Esophagus squamous epithelium (tissue), 5 donors: ENCODE results near the gene GDPD5. TPM values are rescaled to one million over a fixed set of nuclear protein-coding genes. Genes with fewer than 3 reads are reported as not detected.

Source experiments
- DNase-seq: peaks from one replicate; lab custom pipeline; 2025; lab: John Stamatoyannopoulos, UW
- H3K27ac ChIP-seq, 4 donors: fragments of 200-600 bp; sonication (generic); one replicate each; pipeline ENCODE4 v1.5.1; 2016 to 2019; ENCODE audit warnings: mild to moderate bottlenecking in 1 of 4
- H3K27me3 ChIP-seq, 4 donors: fragments of 200-600 bp; sonication (generic); 1 replicate in 3 of 4; 2 replicates in 1 of 4; pipeline versions ENCODE4 v1.5.1 to v1.6.0; 2017 to 2021; ENCODE audit warnings: antibody characterized with exemption in 1 of 4
- H3K36me3 ChIP-seq, 3 donors: fragments of 200-600 bp; sonication (generic); one replicate each; pipeline ENCODE4 v1.5.1; 2016 to 2019
- H3K4me1 ChIP-seq, 3 donors: fragments of 200-600 bp; sonication (generic); one replicate each; pipeline ENCODE4 v1.5.1; 2017 to 2019
- H3K4me3 ChIP-seq, 4 donors: fragments of 200-600 bp; sonication (generic); 1 replicate in 3 of 4; 2 replicates in 1 of 4; pipeline ENCODE4 v1.5.1; 2016 to 2019; ENCODE audit warnings: mild to moderate bottlenecking in 2 of 4, moderate library complexity in 1 of 4
- H3K9me3 ChIP-seq, 3 donors: fragments of 200-600 bp; sonication (generic); one replicate each; pipeline ENCODE4 v1.5.1; 2016 to 2019
- POLR2A ChIP-seq, 4 donors: fragments of 450-650 bp; IDR thresholded peaks; one replicate each; pipeline ENCODE4 v1.6.1; 2017; ENCODE audit warnings: antibody characterized with exemption in 4 of 4, mild to moderate bottlenecking in 4 of 4, moderate library complexity in 3 of 4
- WGBS, 2 donors: methylation state at CpG; one replicate each; pipeline ENCODE4 v1.1.5; 2018; 5-methylcytosine and 5-hydroxymethylcytosine counted together
- intact Hi-C: fragments of 100-400 bp; cut with DNase I; formaldehyde crosslinking; loops from one replicate; pipeline ENCODE4 v1.15.0; 2022
- total RNA-seq, 4 donors: library from RNA; depleted of rRNA; stranded (reverse); fragments of >200 nt; gene quantifications; one replicate each; pipeline ENCODE4 v1.1.0, GENCODE V29; 2016
- TF ChIP-seq, protein P1 (sequence below), 6 experiments: fragments of 450-650 bp in 4 of 6; fragments of 200-600 bp in 2 of 6; sonication (generic) in 2 of 6; IDR thresholded peaks; one replicate each; pipeline ENCODE4 v1.5.1; 2016 to 2019; ENCODE audit warnings: antibody characterized with exemption in 6 of 6, mild to moderate bottlenecking in 4 of 6, moderate library complexity in 4 of 6
- donor health status: DM: yes; HTN: yes; CAD: no.

Gene GDPD5
- total RNA-seq, 4 donors from 2014 or later = 0.57 to 2.3 (median 1.6) TPM

DNA sequence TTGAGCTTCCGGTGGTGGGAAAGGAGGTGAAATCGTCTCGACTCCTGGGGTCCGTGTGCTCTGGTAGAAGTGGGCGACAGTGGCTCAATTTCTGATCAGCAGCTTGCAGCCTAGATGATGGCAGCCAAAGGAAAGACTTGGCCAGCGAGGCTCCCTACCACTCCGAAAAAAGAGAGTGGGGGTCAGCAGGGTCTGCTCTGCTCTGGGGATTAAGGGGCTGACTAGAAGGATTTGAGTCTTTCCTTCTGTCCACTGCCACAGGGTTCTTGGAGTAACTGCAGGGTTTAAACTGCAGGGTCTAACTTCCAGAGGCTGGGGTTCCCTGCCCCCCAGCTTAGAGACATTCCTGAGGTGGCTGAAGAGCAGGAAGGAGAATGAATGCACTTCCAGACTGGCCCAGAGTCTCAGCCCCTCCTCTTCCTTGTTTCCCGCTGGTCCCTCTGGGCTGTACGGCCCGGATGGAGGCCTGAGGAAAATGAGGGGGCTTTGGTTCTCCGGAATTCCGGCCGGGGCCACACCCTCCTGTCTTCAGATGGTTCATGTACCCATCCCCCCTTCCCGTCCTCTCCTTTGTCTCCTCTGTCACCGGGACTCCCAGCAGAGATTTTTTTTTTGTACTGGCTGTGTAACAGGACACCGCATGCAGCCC, 37.2 kb upstream of the GDPD5 start:
- H3K27me3 ChIP-seq = peaks cover 0 to 6% (median 0%) of the 10 kb centered on the region in 4 donors
- TF ChIP-seq, protein P1, sequence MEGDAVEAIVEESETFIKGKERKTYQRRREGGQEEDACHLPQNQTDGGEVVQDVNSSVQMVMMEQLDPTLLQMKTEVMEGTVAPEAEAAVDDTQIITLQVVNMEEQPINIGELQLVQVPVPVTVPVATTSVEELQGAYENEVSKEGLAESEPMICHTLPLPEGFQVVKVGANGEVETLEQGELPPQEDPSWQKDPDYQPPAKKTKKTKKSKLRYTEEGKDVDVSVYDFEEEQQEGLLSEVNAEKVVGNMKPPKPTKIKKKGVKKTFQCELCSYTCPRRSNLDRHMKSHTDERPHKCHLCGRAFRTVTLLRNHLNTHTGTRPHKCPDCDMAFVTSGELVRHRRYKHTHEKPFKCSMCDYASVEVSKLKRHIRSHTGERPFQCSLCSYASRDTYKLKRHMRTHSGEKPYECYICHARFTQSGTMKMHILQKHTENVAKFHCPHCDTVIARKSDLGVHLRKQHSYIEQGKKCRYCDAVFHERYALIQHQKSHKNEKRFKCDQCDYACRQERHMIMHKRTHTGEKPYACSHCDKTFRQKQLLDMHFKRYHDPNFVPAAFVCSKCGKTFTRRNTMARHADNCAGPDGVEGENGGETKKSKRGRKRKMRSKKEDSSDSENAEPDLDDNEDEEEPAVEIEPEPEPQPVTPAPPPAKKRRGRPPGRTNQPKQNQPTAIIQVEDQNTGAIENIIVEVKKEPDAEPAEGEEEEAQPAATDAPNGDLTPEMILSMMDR (IDR thresholded peaks at IDR 0.05) = peak in 1 of 6 experiments; percentile 4
- no peak for TF ChIP-seq POLR2A (IDR thresholded peaks at IDR 0.05)
- H3K4me1 ChIP-seq = peaks cover 52 to 98% (median 67%) of the 10 kb centered on the region in 3 donors
- intact Hi-C loops = no loop called here
- peak overlapping the region; percentile 95 to 99 (median 96) for H3K27ac ChIP-seq
- H3K9me3 ChIP-seq = no peaks in the 10 kb centered on the region
- no peak for DNase-seq
- peak overlapping the region; percentile 61 to 82 (median 72) for H3K4me3 ChIP-seq
- H3K36me3 ChIP-seq = peaks cover 11 to 20% (median 15%) of the 10 kb centered on the region in 3 donors
- WGBS, 2 donors = 7 to 15% methylated on average over 11 to 13 of the region's 16 CpGs

DNA sequence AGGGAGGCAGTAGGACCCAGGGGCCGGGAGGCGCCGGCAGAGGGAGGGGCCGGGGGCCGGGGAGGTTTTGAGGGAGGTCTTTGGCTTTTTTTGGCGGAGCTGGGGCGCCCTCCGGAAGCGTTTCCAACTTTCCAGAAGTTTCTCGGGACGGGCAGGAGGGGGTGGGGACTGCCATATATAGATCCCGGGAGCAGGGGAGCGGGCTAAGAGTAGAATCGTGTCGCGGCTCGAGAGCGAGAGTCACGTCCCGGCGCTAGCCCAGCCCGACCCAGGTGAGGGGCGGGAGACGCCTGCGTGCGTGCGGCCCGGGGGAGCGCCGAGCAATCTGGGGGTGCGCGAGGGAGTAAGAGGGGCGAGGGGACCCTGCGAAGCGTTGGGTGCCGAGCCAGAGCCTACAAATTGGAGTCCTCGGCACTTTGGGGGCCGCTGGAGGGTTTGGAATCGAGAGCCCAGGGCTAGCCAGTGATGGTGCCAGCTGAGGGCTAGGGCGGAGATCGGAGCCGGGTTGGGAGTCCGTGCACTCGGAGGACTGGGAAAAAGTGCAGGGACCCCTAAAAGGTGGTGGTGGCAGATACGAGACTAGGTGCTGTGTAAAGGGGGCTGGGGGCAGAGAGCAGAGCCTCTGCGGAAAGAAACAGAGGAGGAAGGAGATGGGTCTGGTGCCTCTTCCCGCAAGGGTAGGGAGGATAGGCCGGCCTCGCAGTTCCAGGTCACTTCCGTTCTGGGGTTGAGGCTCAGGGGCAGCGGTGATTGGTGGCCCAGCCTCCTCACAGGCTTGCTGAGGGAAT, 36.5 kb upstream of the GDPD5 start, which contains the start of gene SERPINH1:
SERPINH1 (plus strand) TSS at position 206 of the 788 bp plus-strand sequence. CDS start 4,097 bp downstream, outside the sequence.
- intact Hi-C loops = no loop called here
- WGBS, 2 donors = 0 to 3% methylated on average over 21 to 38 of the region's 51 CpGs
- Histone ChIP-seq H3K27me3 (peaks cover 0 to 6% (median 0%) of the 10 kb centered on the region in 4 donors), H3K9me3 (no peaks in the 10 kb centered on the region), H3K4me3 (peak within 1 kb of the TSS; percentile 61 to 82 (median 72)), H3K27ac (peak within 1 kb of the TSS; percentile 95 to 99 (median 96)), H3K36me3 (peaks cover 8 to 13% (median 9%) of the 10 kb centered on the region in 3 donors), H3K4me1 (peaks cover 59 to 98% (median 69%) of the 10 kb centered on the region in 3 donors)
- TF ChIP-seq POLR2A (IDR thresholded peaks at IDR 0.05) = peak in 2 of 4 donors; percentile 59 to 74
- TF ChIP-seq, protein P1 (IDR thresholded peaks at IDR 0.05) = no peak
- DNase-seq = no peak

- Histone ChIP-seq H3K27me3 (peaks cover 0 to 6% (median 0%) of the 10 kb centered on the region in 4 donors), H3K4me3 (peak overlapping the region; percentile 61 to 82 (median 72)), H3K9me3 (no peaks in the 10 kb centered on the region), H3K36me3 (peaks cover under 1 to 6% (median 2%) of the 10 kb centered on the region in 3 donors), H3K27ac (peak overlapping the region; percentile 95 to 99 (median 96)), H3K4me1 (peaks cover 60 to 98% (median 70%) of the 10 kb centered on the region in 3 donors)
- no peak for DNase-seq
- TF ChIP-seq, protein P1 (IDR thresholded peaks at IDR 0.05) = no peak
- no peak for TF ChIP-seq POLR2A (IDR thresholded peaks at IDR 0.05)
- 0% methylated on average over 8 of the region's 21 CpGs; no CpG with 5 or more reads in 1 of the 2 donors for WGBS, 2 donors
- intact Hi-C loops = no loop called here
Measured at GRCh38 chr11:75561426-75562047, 35.8 kb upstream of the GDPD5 start.

DNA sequence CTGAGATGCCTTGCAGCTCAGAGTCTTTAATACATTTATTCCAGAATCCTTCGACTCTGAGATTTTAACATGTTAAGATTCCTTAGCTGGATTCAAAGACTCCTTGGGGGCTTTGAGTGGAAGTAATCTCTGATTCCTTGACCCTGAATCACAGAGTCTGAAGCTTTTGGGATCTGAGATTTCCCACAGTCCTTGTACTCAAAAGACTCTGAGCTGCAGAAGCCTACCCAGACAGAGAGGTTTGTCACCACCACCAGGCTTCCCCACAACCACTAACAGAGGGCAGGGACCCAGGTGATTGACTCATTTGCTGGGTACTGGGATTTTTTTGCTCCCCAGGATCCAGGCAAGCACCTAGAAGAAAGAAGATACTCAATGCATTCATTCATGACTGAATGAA, 34.9 kb upstream of the GDPD5 start:
- TF ChIP-seq, protein P1 (IDR thresholded peaks at IDR 0.05) = no peak
- no peak for TF ChIP-seq POLR2A (IDR thresholded peaks at IDR 0.05)
- H3K36me3 ChIP-seq = no peaks in the 10 kb centered on the region
- DNase-seq = no peak
- intact Hi-C loops = no loop called here
- H3K27me3 ChIP-seq = peaks cover 0 to 6% (median 0%) of the 10 kb centered on the region in 4 donors
- no peaks in the 10 kb centered on the region for H3K9me3 ChIP-seq
- H3K4me1 ChIP-seq = peaks cover 51 to 90% (median 61%) of the 10 kb centered on the region in 3 donors
- H3K27ac ChIP-seq = peak overlapping the region in 3 of 4 donors; percentile 95 to 99 (median 98)
- 57 to 75% methylated on average over 1 of the region's 1 CpG for WGBS, 2 donors
- H3K4me3 ChIP-seq = no peak overlapping the region
